Caco-2 (cell line): ENCODE measurements around the gene DNA2. TPM values are rescaled to one million over a fixed set of nuclear protein-coding genes. Genes with fewer than 3 reads are reported as not detected.

Experiments
- BruUV-seq: library from RNA; stranded (reverse); fragments of 400-500 nt; replicated peaks from 2 replicates; lab custom pipeline; 2021; lab: Mats Ljungman, UMichigan
- CTCF ChIA-PET: fragments of 300-600 bp; sonication (Branson Sonifier 250); formaldehyde crosslinking; loops from one replicate; lab custom pipeline; 2022; ENCODE audit warnings: antibody characterized with exemption; lab: Charles Lee
- POLR2A ChIA-PET: fragments of 300-600 bp; sonication (Branson Sonifier 250); formaldehyde crosslinking; loops from one replicate; lab custom pipeline; 2022; ENCODE audit warnings: antibody characterized with exemption; lab: Charles Lee
- DNase-seq, 2 experiments: peaks; one replicate each; pipeline versions ENCODE4 v3.0.0 to v3.0.0-alpha.2; 2020 to 2022
- H3K27me3 ChIP-seq: replicated peaks from 2 replicates; pipeline ENCODE4 v1.6.0; 2011; ENCODE audit warnings: low read length; ENCODE audit not compliant: control insufficient read depth, insufficient read depth
- H3K36me3 ChIP-seq: 2 replicates; pipeline ENCODE4 v1.5.1; 2011; ENCODE audit warnings: low read length; ENCODE audit not compliant: control insufficient read depth, insufficient read depth
- H3K4me1 ChIP-seq: fragments of 250-450 bp; sonication (Bioruptor Pico); 2 replicates; pipeline ENCODE4 v1.5.1; 2020; ENCODE audit warnings: mild to moderate bottlenecking
- H3K4me3 ChIP-seq: 2 replicates; pipeline ENCODE4 v1.5.1; 2011; ENCODE audit warnings: low read depth, mild to moderate bottlenecking, control low read depth, low read length
- H3K9me3 ChIP-seq: fragments of 250-450 bp; sonication (Bioruptor Pico); 2 replicates; pipeline ENCODE4 v1.5.1; 2020; ENCODE audit warnings: mild to moderate bottlenecking, moderate library complexity
- H3K27ac Mint-ChIP-seq: one replicate; pipeline ENCODE4 v1.8.0; 2022; ENCODE audit warnings: mixed read lengths; ENCODE audit not compliant: unreplicated experiment
- H3K27me3 Mint-ChIP-seq: one replicate; pipeline ENCODE4 v1.8.0; 2022; ENCODE audit warnings: mixed read lengths; ENCODE audit not compliant: insufficient read depth, unreplicated experiment
- H3K36me3 Mint-ChIP-seq: one replicate; pipeline ENCODE4 v1.8.0; 2022; ENCODE audit warnings: mild to moderate bottlenecking, mixed read lengths; ENCODE audit not compliant: insufficient read depth, unreplicated experiment
- H3K4me1 Mint-ChIP-seq: one replicate; pipeline ENCODE4 v1.8.0; 2022; ENCODE audit warnings: low read depth, mixed read lengths; ENCODE audit not compliant: unreplicated experiment
- H3K4me3 Mint-ChIP-seq: one replicate; pipeline ENCODE4 v1.8.0; 2022; ENCODE audit warnings: mild to moderate bottlenecking, moderate library complexity, mixed read lengths; ENCODE audit not compliant: unreplicated experiment
- H3K9me3 Mint-ChIP-seq: one replicate; pipeline ENCODE4 v1.8.0; 2022; ENCODE audit warnings: mixed read lengths; ENCODE audit not compliant: unreplicated experiment
- intact Hi-C: fragments of 100-400 bp; cut with micrococcal nuclease; formaldehyde crosslinking; loops from one replicate; pipeline ENCODE4 v1.10.0; 2022; ENCODE audit not compliant: unreplicated experiment
- total RNA-seq: library from RNA; stranded (reverse); gene quantifications from 2 replicates; pipeline ENCODE4 v1.2.3, GENCODE V29; 2022
- TF ChIP-seq, protein P1 (sequence below), 2 experiments: fragments of 200-600 bp in 1 of 2; IDR thresholded peaks; 1 replicate in 1 of 2; 2 replicates in 1 of 2; pipeline versions ENCODE4 v1.5.1 to v1.8.0; 2011 to 2022; ENCODE audit warnings: antibody characterized with exemption in 1 of 2, control low read depth in 1 of 2, inconsistent platforms in 1 of 2, low read depth in 1 of 2, low read length in 1 of 2, mild to moderate bottlenecking in 1 of 2, moderate library complexity in 1 of 2; ENCODE audit not compliant: insufficient read depth in 1 of 2, severe bottlenecking in 1 of 2, unreplicated experiment in 1 of 2

The DNA2 gene
- total RNA-seq, 1 experiment from 2014 or later = 88.1 TPM

DNA sequence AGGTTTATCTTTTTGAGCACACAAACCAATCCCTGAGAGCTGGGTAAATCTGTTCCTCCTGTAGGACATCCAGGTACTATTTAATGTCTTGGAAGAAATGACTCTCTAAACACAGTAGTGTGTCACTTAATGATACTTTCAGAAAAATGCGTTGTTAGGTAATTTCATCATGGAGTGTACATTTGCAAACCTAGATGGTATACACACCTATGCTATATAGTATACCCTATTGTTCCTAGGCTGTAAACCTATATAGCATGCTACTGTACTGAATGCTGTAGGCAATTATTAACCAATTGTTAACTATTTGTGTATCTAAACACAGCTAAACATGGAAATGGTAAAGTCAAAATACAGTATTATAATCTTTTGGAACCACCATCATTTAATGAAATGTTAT is 74.8 kb downstream of the DNA2 start:
- H3K36me3 ChIP-seq = no peaks in the 10 kb centered on the region; the same call in none of the 2 replicates
- no TSS peak for BruUV-seq
- no peaks in the 10 kb centered on the region for H3K9me3 Mint-ChIP-seq
- no peak overlapping the region for H3K4me3 ChIP-seq
- ChIA-PET CTCF (interaction anchor here (0.5 to 1.4 kb wide), 3 partner anchors 10 to 49 kb away, joined by 3 to 5 read pairs (median 5); partner anchors contain the start of gene RUFY2), POLR2A (no interaction called here)
- intact Hi-C loops = no loop called here
- no peak overlapping the region for H3K4me3 Mint-ChIP-seq
- H3K27me3 ChIP-seq = no peaks in the 10 kb centered on the region
- H3K4me1 Mint-ChIP-seq = no peaks in the 10 kb centered on the region
- DNase-seq = no peak
- no peaks in the 10 kb centered on the region for H3K9me3 ChIP-seq
- TF ChIP-seq, protein P1, sequence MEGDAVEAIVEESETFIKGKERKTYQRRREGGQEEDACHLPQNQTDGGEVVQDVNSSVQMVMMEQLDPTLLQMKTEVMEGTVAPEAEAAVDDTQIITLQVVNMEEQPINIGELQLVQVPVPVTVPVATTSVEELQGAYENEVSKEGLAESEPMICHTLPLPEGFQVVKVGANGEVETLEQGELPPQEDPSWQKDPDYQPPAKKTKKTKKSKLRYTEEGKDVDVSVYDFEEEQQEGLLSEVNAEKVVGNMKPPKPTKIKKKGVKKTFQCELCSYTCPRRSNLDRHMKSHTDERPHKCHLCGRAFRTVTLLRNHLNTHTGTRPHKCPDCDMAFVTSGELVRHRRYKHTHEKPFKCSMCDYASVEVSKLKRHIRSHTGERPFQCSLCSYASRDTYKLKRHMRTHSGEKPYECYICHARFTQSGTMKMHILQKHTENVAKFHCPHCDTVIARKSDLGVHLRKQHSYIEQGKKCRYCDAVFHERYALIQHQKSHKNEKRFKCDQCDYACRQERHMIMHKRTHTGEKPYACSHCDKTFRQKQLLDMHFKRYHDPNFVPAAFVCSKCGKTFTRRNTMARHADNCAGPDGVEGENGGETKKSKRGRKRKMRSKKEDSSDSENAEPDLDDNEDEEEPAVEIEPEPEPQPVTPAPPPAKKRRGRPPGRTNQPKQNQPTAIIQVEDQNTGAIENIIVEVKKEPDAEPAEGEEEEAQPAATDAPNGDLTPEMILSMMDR (IDR thresholded peaks at IDR 0.05; ENCODE audit: insufficient read depth in 1 of 2, low read depth in 1 of 2, low read length in 1 of 2, severe bottlenecking in 1 of 2, unreplicated experiment in 1 of 2) = no peak
- no peak overlapping the region for H3K27ac Mint-ChIP-seq
- no peaks in the 10 kb centered on the region for H3K27me3 Mint-ChIP-seq
- H3K36me3 Mint-ChIP-seq = peaks cover 56% of the 10 kb centered on the region
- H3K4me1 ChIP-seq = no peaks in the 10 kb centered on the region

DNA sequence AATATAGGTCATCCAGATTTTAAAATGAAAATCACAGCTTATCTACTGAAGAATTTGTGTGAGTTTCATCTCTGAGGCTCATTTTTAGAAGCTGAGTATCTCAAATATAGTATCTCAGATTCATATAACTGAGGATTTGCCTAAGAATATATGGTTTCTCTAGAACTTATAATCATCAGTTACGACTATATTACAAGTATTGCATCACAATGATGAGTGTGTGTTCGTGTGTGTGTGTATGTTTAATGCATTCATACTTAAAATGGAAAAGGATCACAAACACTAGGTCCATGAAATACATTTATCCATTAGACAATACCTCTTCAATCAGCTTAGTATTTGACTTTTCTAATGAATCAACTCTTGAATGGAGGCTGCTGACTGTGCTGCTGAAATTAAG is 86.0 kb downstream of the DNA2 start:
- no peaks in the 10 kb centered on the region for H3K4me1 Mint-ChIP-seq
- Histone ChIP-seq H3K27me3 (no peaks in the 10 kb centered on the region), H3K4me3 (no peak overlapping the region), H3K4me1 (no peaks in the 10 kb centered on the region), H3K9me3 (no peaks in the 10 kb centered on the region), H3K36me3 (peaks cover 7% of the 10 kb centered on the region; the same call in 1 of the 2 replicates)
- H3K27me3 Mint-ChIP-seq = no peaks in the 10 kb centered on the region
- intact Hi-C loops = no loop called here
- no peak for DNase-seq
- BruUV-seq = no TSS peak
- no peak overlapping the region for H3K27ac Mint-ChIP-seq
- TF ChIP-seq, protein P1 (IDR thresholded peaks at IDR 0.05; ENCODE audit: insufficient read depth in 1 of 2, low read depth in 1 of 2, low read length in 1 of 2, severe bottlenecking in 1 of 2, unreplicated experiment in 1 of 2) = no peak
- H3K36me3 Mint-ChIP-seq = peaks cover 75% of the 10 kb centered on the region
- no peak overlapping the region for H3K4me3 Mint-ChIP-seq
- H3K9me3 Mint-ChIP-seq = no peaks in the 10 kb centered on the region
- POLR2A ChIA-PET = no interaction called here
- CTCF ChIA-PET = interaction anchor here (1.7 kb wide), 1 partner anchor 21 kb away, joined by 5 read pairs; the partner anchor contains the start of gene RUFY2

DNA sequence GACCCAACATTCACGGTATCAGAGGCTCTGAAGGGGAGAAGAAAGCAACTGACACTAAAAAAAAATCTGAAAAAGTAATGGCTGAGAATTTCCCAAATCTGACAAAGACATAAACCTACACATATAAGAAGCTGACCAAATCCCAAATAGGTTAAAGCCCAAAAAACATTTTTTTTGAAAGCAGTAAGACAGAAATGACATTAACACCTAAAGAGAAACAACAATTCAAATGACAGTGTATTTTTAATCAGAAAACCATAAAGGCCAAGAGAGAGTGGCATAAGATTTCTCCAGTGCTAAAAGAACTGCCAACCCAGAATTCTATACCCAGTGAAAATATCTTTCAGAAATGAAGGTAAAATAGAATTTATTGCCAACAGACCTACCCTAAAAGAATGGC is 100.2 kb downstream of the DNA2 start:
- no TSS peak for BruUV-seq
- ChIA-PET POLR2A (interaction anchor here (0.6 kb wide), 1 partner anchor 111 kb away, joined by 3 read pairs; no protein-coding TSS in a partner anchor), CTCF (interaction anchor here (0.6 kb wide), 1 partner anchor 548 kb away, joined by 4 read pairs; no protein-coding TSS in a partner anchor)
- TF ChIP-seq, protein P1 (IDR thresholded peaks at IDR 0.05; ENCODE audit: insufficient read depth in 1 of 2, low read depth in 1 of 2, low read length in 1 of 2, severe bottlenecking in 1 of 2, unreplicated experiment in 1 of 2) = no peak
- Mint-ChIP-seq H3K4me3 (no peak overlapping the region), H3K36me3 (peaks cover 74% of the 10 kb centered on the region), H3K9me3 (peaks cover 22% of the 10 kb centered on the region), H3K27ac (no peak overlapping the region), H3K27me3 (no peaks in the 10 kb centered on the region), H3K4me1 (no peaks in the 10 kb centered on the region)
- no peak for DNase-seq
- Histone ChIP-seq H3K9me3 (peaks cover 14% of the 10 kb centered on the region), H3K4me3 (no peak overlapping the region), H3K27me3 (no peaks in the 10 kb centered on the region), H3K36me3 (peaks cover 8% of the 10 kb centered on the region), H3K4me1 (no peaks in the 10 kb centered on the region)
- intact Hi-C loops = no loop called here
